Liver (tissue), 9 donors: Measurements from ENCODE around the gene NSMF. TPM values are rescaled to one million over a fixed set of nuclear protein-coding genes. Genes with fewer than 3 reads are reported as not detected.

Experiments used
- DNase-seq: peaks from one replicate; pipeline ENCODE4 v3.0.0-alpha.2; 2017; ENCODE audit warnings: low spot score
- H3K27ac ChIP-seq, 2 donors: one replicate each; pipeline ENCODE4 v1.7.0; 2013; ENCODE audit warnings: inconsistent platforms in 2 of 2, low read length in 2 of 2, control low read depth in 1 of 2, low read depth in 1 of 2, mild to moderate bottlenecking in 1 of 2
- H3K27me3 ChIP-seq, 4 donors: one replicate each; pipeline versions ENCODE4 v1.6.1 to v1.7.0; 2013; ENCODE audit warnings: low read length in 3 of 4, inconsistent platforms in 1 of 4, mild to moderate bottlenecking in 1 of 4, moderate library complexity in 1 of 4; ENCODE audit not compliant: control insufficient read depth in 4 of 4, insufficient read depth in 4 of 4
- H3K36me3 ChIP-seq, 4 donors: one replicate each; pipeline versions ENCODE4 v1.6.1 to v1.7.0; 2013; ENCODE audit warnings: low read length in 3 of 4, mild to moderate bottlenecking in 3 of 4, low read depth in 1 of 4, moderate library complexity in 1 of 4; ENCODE audit not compliant: control insufficient read depth in 4 of 4, insufficient read depth in 3 of 4
- H3K4me1 ChIP-seq, 4 donors: one replicate each; pipeline versions ENCODE4 v1.6.1 to v1.7.0; 2013; ENCODE audit warnings: low read length in 3 of 4, mild to moderate bottlenecking in 3 of 4, moderate library complexity in 1 of 4; ENCODE audit not compliant: control insufficient read depth in 4 of 4, insufficient read depth in 4 of 4
- H3K4me3 ChIP-seq, 3 donors: one replicate each; pipeline versions ENCODE4 v1.6.1 to v1.7.0; 2013; ENCODE audit warnings: low read length in 3 of 3, control low read depth in 1 of 3, low read depth in 1 of 3, mild to moderate bottlenecking in 1 of 3
- H3K9ac ChIP-seq, 2 donors: one replicate each; pipeline ENCODE4 v1.7.0; 2013; ENCODE audit warnings: low read length in 2 of 2, mild to moderate bottlenecking in 2 of 2, moderate library complexity in 2 of 2, control low read depth in 1 of 2, low read depth in 1 of 2
- H3K9me3 ChIP-seq, 4 donors: one replicate each; pipeline versions ENCODE4 v1.6.1 to v1.7.0; 2013; ENCODE audit warnings: low read length in 3 of 4; ENCODE audit not compliant: control insufficient read depth in 4 of 4
- ATF3 ChIP-seq: IDR thresholded peaks from 2 replicates; pipeline ENCODE4 v1.6.1; 2016; ENCODE audit warnings: antibody characterized with exemption
- CTCF ChIP-seq: fragments of 150-350 bp; IDR thresholded peaks from 2 replicates; pipeline ENCODE4 v1.5.1; 2017; ENCODE audit warnings: improper control_type of control experiment, low read depth, low read length; ENCODE audit not compliant: missing input control
- EGR1 ChIP-seq, 2 donors: IDR thresholded peaks; 2 replicates each; pipeline ENCODE4 v1.6.1; 2016 to 2018; ENCODE audit warnings: antibody characterized with exemption in 2 of 2, low read depth in 2 of 2
- FOXA1 ChIP-seq: IDR thresholded peaks from 2 replicates; pipeline ENCODE4 v1.6.1; 2016; ENCODE audit warnings: antibody characterized with exemption
- FOXA2 ChIP-seq: IDR thresholded peaks from 2 replicates; pipeline ENCODE4 v1.6.1; 2016; ENCODE audit warnings: antibody characterized with exemption
- GABPA ChIP-seq, 2 donors: IDR thresholded peaks in 1 of 2; conservative IDR thresholded peaks in 1 of 2; 2 replicates each; pipeline ENCODE4 v1.6.1; 2016; ENCODE audit warnings: antibody characterized with exemption in 2 of 2, mild to moderate bottlenecking in 1 of 2, moderate library complexity in 1 of 2
- HNF4A ChIP-seq, 2 donors: conservative IDR thresholded peaks; 2 replicates each; pipeline ENCODE4 v1.6.1; 2016; ENCODE audit warnings: antibody characterized with exemption in 2 of 2, mild to moderate bottlenecking in 2 of 2
- HNF4G ChIP-seq: IDR thresholded peaks from 2 replicates; pipeline ENCODE4 v1.6.1; 2016; ENCODE audit warnings: antibody characterized with exemption
- JUND ChIP-seq, 2 donors: IDR thresholded peaks; 2 replicates each; pipeline ENCODE4 v1.6.1; 2016; ENCODE audit warnings: antibody characterized with exemption in 2 of 2
- MAX ChIP-seq: IDR thresholded peaks from 2 replicates; pipeline ENCODE4 v1.6.1; 2016; ENCODE audit warnings: antibody characterized with exemption
- NR2F2 ChIP-seq: IDR thresholded peaks from 2 replicates; pipeline ENCODE4 v1.6.1; 2016; ENCODE audit warnings: antibody characterized with exemption
- RAD21 ChIP-seq, 2 donors: IDR thresholded peaks; 2 replicates each; pipeline ENCODE4 v1.6.1; 2016; ENCODE audit warnings: antibody characterized with exemption in 2 of 2, mild to moderate bottlenecking in 2 of 2
- REST ChIP-seq: IDR thresholded peaks from 2 replicates; pipeline ENCODE4 v1.6.1; 2016; ENCODE audit warnings: antibody characterized with exemption, mild to moderate bottlenecking
- RXRA ChIP-seq, 2 donors: IDR thresholded peaks; 2 replicates each; pipeline ENCODE4 v1.6.1; 2017 to 2018; ENCODE audit warnings: antibody characterized with exemption in 2 of 2, mild to moderate bottlenecking in 1 of 2
- SP1 ChIP-seq: IDR thresholded peaks from 2 replicates; pipeline ENCODE4 v1.6.1; 2018; ENCODE audit warnings: antibody characterized with exemption, mild to moderate bottlenecking
- TAF1 ChIP-seq: conservative IDR thresholded peaks from 2 replicates; pipeline ENCODE4 v1.6.1; 2016; ENCODE audit warnings: antibody characterized with exemption, mild to moderate bottlenecking
- YY1 ChIP-seq: IDR thresholded peaks from 2 replicates; pipeline ENCODE4 v1.6.1; 2016; ENCODE audit warnings: antibody characterized with exemption, mild to moderate bottlenecking
- ZBTB33 ChIP-seq: IDR thresholded peaks from 2 replicates; pipeline ENCODE4 v1.6.1; 2016; ENCODE audit warnings: antibody characterized with exemption
- WGBS: extraction: QIAGEN DNeasy Blood & Tissue Kit; methylation state at CpG from one replicate; pipeline ENCODE4 v1.1.7; 2013; 5-methylcytosine and 5-hydroxymethylcytosine counted together
- polyA plus RNA-seq, 2 donors: library from polyadenylated mRNA; stranded (reverse) in 1 of 2; unstranded in 1 of 2; fragments of 200-250 nt in 1 of 2; fragments of >200 nt in 1 of 2; fragmentation: Nextera tagmentation in 1 of 2; extraction: Ambion mirVana in 1 of 2; gene quantifications; one replicate each; pipeline versions ENCODE4 v1.2.1 to v1.2.3, GENCODE V29; 2013 to 2015
- total RNA-seq, 2 donors: library from RNA; depleted of rRNA; stranded (reverse); fragments of >200 nt; gene quantifications; one replicate each; pipeline ENCODE4 v1.2.3, GENCODE V29; 2014
- donor health status: healthy.
- donor health status: healthy.
- donor health status: healthy.
- donor health status: healthy.
- donor health status: healthy.

The NSMF gene
- total and polyA plus RNA-seq, 4 donors: 1.7 to 13.5 (median 8.7) TPM

- no peak for DNase-seq
- Histone ChIP-seq H3K27ac (no peak overlapping the region), H3K27me3 (no peaks in the 10 kb centered on the region), H3K4me3 (peak overlapping the region; percentile 23 to 65 (median 51)), H3K9ac (no peak overlapping the region), H3K36me3 (no peaks in the 10 kb centered on the region), H3K9me3 (no peaks in the 10 kb centered on the region), H3K4me1 (peaks cover 4 to 14% (median 11%) of the 10 kb centered on the region in 4 donors)
- 9% methylated on average over 7 of the region's 7 CpGs for WGBS
- TF ChIP-seq ATF3 (no peak), SP1 (no peak), RAD21 (IDR thresholded peaks at IDR 0.05) (no peak)
Measured at GRCh38 chr9:137441935-137442321, 17.2 kb downstream of the NSMF start.

GRCh38 chr9:137441289-137441934, 17.7 kb downstream of the NSMF start, which contains the start of gene ENTPD8:
Gene ENTPD8, minus strand, starts transcription at chr9:137441357. Its CDS starts 3,072 bp downstream, at chr9:137438285.
- peak within 1 kb of the TSS; percentile 23 to 65 (median 51) for H3K4me3 ChIP-seq
- peaks cover 4 to 14% (median 11%) of the 10 kb centered on the region in 4 donors for H3K4me1 ChIP-seq
- H3K9ac ChIP-seq: no peak within 1 kb of the TSS
- WGBS: under 1% methylated on average over 62 of the region's 62 CpGs
- TF ChIP-seq REST: peak; percentile 50
- no peak for TF ChIP-seq ATF3
- no peak for TF ChIP-seq FOXA2
- peak; percentile 87 for TF ChIP-seq HNF4G
- no peak for TF ChIP-seq CTCF
- TF ChIP-seq YY1: no peak
- peak in 1 of 2 donors; percentile 85 for TF ChIP-seq HNF4A (conservative IDR thresholded peaks at IDR 0.05)
- TF ChIP-seq NR2F2: no peak
- no peak for TF ChIP-seq MAX
- no peak for TF ChIP-seq JUND (IDR thresholded peaks at IDR 0.05)
- TF ChIP-seq SP1: peak; percentile 70
- TF ChIP-seq TAF1: no peak
- peak; percentile 38 for TF ChIP-seq FOXA1
- peak in 1 of 2 donors; percentile 13 for TF ChIP-seq RAD21 (IDR thresholded peaks at IDR 0.05)
- TF ChIP-seq EGR1 (IDR thresholded peaks at IDR 0.05; ENCODE audit: low read depth in 2 of 2): peak; percentile 32 to 71
- TF ChIP-seq ZBTB33: no peak
- TF ChIP-seq GABPA (IDR thresholded peaks at IDR 0.05 in 1 of 2, conservative IDR thresholded peaks at IDR 0.05 in 1 of 2): no peak
- TF ChIP-seq RXRA (IDR thresholded peaks at IDR 0.05): no peak
- H3K27ac ChIP-seq: peak within 1 kb of the TSS; percentile 41 to 64
- H3K9me3 ChIP-seq: no peaks in the 10 kb centered on the region
- no peaks in the 10 kb centered on the region for H3K36me3 ChIP-seq
- DNase-seq: peak; percentile 80
- H3K27me3 ChIP-seq: no peaks in the 10 kb centered on the region
